HG03354 (cell line): Measurements from ENCODE around the gene FCSK.
"Not testable (repeated sequence)": the region's sequence is repeated elsewhere in the genome, so short reads cannot be mapped to it uniquely, and the experiment has no call there.

Experiments
- ATAC-seq: cut with Tn5 transposase; IDR thresholded peaks from one replicate; pipeline ENCODE4 v1.9.1; 2021; ENCODE audit warnings: mild to moderate bottlenecking; ENCODE audit not compliant: unreplicated experiment, poor library complexity, severe bottlenecking

FCSK gene

GRCh38 chr16:70430667-70431536, 23.5 kb upstream of the FCSK start:
- peak; percentile 52 for ATAC-seq

DNA sequence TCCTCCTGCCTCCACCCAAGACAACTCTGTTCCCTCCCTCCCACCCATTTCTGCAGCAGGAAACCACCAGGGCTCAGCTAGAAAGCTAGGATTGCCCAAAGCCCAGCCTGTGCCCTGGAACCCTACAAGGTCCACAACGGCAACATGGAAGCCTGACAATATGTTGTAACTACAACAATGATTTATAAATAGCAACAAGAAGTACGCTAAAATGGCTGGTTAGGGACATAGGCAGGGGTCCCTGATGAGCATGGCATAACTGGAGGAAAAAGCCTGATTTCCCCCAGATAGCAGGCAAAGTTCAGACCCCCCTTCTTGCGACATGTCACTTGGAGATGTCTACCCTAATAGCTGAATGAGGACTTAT, 22.1 kb upstream of the FCSK start:
- no peak for ATAC-seq

DNA sequence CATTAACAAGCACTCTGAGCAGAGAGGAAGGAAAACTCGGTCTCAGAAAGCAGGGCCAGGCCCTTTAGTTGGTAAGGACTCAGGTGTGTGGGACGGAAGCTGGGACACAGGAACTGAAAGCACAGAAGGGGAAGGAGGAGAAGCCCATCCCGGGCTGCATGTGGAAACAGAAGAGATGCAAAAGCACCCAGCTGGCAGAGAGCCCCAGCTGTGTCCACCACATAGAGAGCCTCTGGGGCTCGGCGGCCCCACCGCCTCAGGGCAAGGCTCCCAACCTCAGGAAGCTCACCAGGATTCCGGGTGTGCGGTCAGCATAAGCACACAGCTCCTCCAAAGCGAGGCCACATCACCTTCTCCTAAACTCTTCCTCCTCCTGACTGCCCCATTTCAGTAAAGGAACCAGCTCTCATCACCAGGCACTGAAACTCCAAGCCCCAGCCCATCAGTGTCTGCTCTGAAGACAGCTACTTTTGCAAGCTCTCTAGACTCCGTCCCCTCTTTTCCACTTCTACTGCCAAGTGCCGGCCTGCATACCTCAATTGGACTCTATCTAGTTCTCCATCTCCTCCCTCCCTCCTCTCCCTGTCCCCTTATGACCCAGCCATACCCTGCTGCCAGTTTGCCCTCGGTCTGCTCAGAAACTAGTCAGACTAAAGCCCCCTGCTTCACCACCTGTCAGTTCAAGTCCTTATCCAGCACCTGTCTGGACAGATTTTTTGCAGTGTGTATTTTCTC, 21.5 kb upstream of the FCSK start:
- no peak for ATAC-seq

GRCh38 chr16:70433458-70434103, 20.8 kb upstream of the FCSK start:
- ATAC-seq, result no peak

- ATAC-seq, result no peak
These were observed 19.7 kb upstream of the FCSK start for GRCh38 chr16:70434484-70435260.

GRCh38 chr16:70437017-70437581, 17.3 kb upstream of the FCSK start:
- ATAC-seq, result no peak

- ATAC-seq, result no peak
These were observed 16.5 kb upstream of the FCSK start for GRCh38 chr16:70437582-70438557.

DNA sequence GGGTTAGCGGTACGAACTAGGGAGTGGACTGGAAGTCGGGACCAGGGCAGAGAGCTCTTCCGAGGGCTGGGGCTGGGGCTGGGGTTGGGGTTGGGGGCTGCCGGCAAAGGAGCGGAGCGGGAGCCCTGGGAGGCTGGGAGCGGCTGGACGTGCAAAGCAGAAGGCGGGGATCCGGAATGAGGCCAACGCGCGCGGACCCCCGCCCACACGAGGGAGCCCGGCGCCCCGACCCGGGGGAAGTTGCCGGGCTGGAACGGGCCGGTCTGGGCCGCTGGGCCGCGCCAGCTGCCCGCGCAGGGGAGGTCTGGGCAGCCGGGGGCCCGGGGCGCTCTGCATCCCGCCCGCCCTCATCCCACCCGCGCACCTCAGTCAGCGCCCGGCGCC, 15.8 kb upstream of the FCSK start:
- ATAC-seq, result no peak

DNA sequence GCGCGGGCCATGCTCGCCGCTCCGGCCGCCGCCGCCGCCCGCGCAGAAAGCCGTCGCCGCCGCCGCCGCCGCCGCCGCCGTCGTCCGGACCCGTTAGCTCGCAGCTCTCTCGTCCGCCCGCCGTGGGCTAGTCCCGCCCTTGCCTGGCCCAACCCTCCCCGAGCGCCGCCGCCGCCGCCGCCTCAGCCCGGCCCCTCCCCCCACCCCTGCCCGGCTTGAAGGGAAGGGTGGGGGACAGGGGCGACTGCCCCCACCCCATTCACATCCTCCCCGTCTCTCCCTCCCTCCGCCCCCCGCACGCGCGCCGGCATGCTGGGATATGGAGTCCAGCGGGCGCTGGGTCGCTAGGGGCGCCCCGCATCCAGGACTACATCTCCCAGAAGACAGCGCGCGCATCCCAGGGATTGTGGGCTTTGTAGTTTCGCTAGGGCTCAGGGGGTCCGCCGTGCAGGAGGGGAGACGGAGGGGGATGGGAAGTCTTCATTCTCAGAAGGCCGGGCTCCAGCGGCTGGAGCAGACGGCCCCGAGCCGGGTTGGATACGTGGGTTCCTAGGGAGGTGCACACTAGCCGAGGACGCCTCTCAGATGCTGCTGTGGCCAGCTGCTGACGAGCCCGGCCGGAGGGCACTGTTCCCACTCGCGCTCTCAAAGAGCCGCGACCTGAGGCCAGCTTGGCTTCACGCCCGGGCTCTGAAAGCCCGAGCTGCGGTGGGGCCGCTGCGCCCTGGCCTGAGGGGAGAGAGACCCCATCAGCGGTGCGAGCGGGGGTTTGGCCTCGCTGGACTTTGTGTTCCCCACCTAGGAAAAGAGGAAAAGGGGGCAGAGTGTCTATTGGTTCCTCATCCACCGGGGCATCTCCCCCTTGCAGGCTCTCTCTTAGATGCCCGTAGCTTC, 15.2 kb upstream of the FCSK start, which contains the start of gene ST3GAL2:
Gene ST3GAL2, minus strand, starts transcription at position 132 of the 894 bp plus-strand sequence. CDS start 40,570 bp downstream, outside the sequence.
- ATAC-seq, result peak; percentile 84

- ATAC-seq, result no peak
These were observed 14.2 kb upstream of the FCSK start for GRCh38 chr16:70440009-70440692.

GRCh38 chr16:70441406-70441990, 12.9 kb upstream of the FCSK start:
- no peak for ATAC-seq

- no peak for ATAC-seq
These were observed 12.1 kb upstream of the FCSK start for GRCh38 chr16:70442344-70442743.

GRCh38 chr16:70444249-70445063, 9.9 kb upstream of the FCSK start:
- ATAC-seq, result no peak

- ATAC-seq, result no peak
These were observed 6.3 kb upstream of the FCSK start for GRCh38 chr16:70448075-70448474.

- ATAC-seq, result not testable (repeated sequence)
These were observed 4.0 kb upstream of the FCSK start for GRCh38 chr16:70450142-70451003.
